Body of pancreas (tissue), 4 donors: Measurements from ENCODE around the gene EP400.

ENCODE experiments used
- CTCF ChIP-seq, 7 experiments: fragments of 450-650 bp in 4 of 7; fragments of 200-600 bp in 3 of 7; sonication (generic) in 3 of 7; IDR thresholded peaks; one replicate each; pipeline ENCODE4 v1.5.1; 2016 to 2019; ENCODE audit warnings: antibody characterized with exemption in 7 of 7
- POLR2A ChIP-seq, 3 donors: fragments of 450-650 bp; IDR thresholded peaks; one replicate each; pipeline ENCODE4 v1.6.1; 2016; ENCODE audit warnings: antibody characterized with exemption in 3 of 3, mild to moderate bottlenecking in 2 of 3

GRCh38 chr12:132054983-132055382 is 105.2 kb downstream of the EP400 start:
- TF ChIP-seq CTCF (IDR thresholded peaks at IDR 0.05) (no peak), POLR2A (IDR thresholded peaks at IDR 0.05) (no peak)
